ENCODE results near the gene OPN1LW.
"Not testable (repeated sequence)": the region's sequence is repeated elsewhere in the genome, so short reads cannot be mapped to it uniquely, and the experiment has no call there.

Gene OPN1LW

DNA sequence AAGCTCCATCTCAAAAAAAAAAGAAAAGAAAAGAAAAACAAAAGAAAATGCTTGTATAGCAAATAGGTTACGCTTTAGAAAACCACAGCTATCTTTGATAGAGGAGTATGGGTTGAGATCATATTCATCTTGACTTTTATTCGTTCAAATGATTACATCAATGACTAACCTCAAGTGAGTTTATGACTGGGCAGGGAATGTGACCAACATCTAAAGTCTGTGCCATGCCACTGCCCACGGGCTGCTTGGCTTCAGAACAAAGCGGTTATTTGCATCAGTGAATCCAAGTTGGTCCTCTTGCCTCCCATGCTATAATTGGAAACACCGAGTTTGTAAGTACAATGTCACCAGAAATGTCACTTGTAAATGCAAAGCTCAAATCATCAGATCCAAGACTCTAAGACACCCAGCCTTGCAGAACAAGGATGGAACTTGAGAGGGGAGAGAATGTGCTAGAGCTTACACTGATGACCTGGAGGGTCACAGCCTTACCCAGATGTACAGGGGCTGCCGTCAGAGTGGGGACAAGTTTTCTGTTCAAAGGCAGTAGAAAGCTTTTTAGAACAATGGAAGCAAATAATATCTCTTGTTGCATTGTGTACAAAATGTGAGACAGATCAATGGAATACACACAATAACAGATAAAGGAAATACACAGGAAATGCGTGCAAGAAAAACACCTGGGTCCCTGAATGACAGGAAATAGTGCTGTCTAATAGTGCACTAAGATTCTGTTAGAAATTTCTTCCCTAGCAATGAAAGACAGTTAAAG is 8.4 kb upstream of the OPN1LW start:
- DNase-seq (ENCODE audit: low read depth) = no peak

GRCh38 chrX:154136627-154137161 is 7.3 kb upstream of the OPN1LW start:
- peak; percentile 52 for DNase-seq (ENCODE audit: low read depth)

DNA sequence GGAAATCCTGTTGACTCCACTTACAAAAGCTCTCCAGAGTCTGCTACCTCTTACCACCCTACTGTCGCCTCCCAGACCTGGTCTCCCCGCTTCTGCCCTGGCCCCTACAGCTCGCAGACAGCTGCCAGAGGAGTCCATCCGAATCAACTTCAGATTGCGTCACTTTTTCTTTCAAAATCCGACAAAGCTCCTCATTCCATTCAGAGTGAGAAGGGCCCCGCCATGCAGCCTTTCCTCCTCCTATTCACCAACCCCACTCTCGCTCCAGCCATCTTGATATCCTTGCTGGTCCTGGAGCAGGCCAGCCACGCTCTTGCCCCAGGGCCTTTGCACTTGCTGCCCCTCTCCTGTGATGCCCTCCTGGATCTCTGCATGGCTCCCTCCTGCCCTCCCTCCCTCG is 5.2 kb upstream of the OPN1LW start:
- no peak for DNase-seq (ENCODE audit: low read depth)

DNA sequence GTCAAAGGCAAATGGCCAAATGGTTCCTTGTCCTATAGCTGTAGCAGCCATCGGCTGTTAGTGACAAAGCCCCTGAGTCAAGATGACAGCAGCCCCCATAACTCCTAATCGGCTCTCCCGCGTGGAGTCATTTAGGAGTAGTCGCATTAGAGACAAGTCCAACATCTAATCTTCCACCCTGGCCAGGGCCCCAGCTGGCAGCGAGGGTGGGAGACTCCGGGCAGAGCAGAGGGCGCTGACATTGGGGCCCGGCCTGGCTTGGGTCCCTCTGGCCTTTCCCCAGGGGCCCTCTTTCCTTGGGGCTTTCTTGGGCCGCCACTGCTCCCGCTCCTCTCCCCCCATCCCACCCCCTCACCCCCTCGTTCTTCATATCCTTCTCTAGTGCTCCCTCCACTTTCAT is 3.8 kb upstream of the OPN1LW start:
- no peak for DNase-seq (ENCODE audit: low read depth)

DNA sequence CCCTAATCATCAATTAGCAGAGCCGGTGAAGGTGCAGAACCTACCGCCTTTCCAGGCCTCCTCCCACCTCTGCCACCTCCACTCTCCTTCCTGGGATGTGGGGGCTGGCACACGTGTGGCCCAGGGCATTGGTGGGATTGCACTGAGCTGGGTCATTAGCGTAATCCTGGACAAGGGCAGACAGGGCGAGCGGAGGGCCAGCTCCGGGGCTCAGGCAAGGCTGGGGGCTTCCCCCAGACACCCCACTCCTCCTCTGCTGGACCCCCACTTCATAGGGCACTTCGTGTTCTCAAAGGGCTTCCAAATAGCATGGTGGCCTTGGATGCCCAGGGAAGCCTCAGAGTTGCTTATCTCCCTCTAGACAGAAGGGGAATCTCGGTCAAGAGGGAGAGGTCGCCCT is 3.3 kb upstream of the OPN1LW start:
- no peak for DNase-seq (ENCODE audit: low read depth)

GRCh38 chrX:154142386-154142785 is 1.7 kb upstream of the OPN1LW start:
- no peak for DNase-seq (ENCODE audit: low read depth)

DNA sequence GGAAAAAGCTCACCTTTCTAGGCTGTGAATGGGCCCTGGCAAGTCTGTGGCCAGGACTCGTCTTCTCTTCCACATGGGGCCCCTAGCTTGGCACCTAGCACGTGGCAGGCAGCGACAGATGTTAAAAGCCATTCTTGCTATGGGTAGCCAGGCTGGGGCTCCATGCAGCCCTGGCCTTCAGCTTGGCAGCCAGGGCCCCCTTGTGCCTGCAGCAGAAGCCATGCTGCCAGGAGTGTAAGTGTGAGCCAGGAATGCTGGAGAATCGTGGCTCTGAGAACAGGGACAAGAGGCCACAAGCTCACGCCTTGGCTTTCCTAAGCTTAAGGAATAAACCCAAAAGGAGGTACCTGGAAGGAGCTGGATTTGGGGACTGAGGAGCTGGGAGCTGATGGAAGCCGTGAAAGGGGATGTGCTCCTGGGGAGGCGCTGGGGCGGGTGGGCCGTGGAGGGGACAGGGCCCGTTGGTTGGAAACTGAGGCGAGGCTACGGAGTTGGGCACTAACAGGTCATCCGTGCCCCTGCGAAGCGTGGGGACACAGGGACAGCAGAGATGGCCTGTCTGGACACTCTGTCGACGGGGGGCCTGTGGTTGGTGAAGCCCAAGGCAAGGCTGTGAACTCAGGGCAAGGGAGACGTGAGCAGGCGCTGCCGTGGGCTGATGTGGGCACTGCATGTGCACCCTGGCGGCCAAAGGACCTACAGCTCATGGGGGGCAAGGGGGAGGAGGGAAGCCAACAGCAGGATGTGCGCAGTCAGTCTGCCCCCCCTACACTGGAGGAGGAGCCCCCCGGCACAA is 895 bp upstream of the OPN1LW start:
- DNase-seq (ENCODE audit: low read depth) = no peak

DNA sequence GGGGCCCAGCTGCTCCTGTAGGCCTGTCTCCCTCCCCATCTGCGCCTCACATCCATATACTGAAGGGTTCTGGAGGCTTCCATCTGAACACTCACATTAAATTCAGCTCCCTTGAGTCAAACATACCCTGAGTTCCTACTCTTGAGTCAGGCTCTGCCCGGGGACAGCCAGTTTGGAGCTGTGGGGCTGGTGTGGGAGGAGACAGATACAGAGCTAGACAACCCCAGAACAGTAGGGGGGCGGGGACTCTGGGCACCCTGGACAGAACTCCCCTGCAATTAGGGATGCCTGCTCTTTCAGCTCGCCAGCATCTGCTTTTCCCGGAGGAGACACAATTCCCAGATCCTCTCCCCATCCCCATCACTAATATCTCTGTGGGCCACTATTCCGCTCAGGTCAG is 7.0 kb downstream of the OPN1LW start:
- DNase-seq (ENCODE audit: low read depth) = not testable (repeated sequence)

GRCh38 chrX:154156221-154156620 is 12.2 kb downstream of the OPN1LW start:
- not testable (repeated sequence) for DNase-seq (ENCODE audit: low read depth)

GRCh38 chrX:154157207-154157606 is 13.2 kb downstream of the OPN1LW start:
- not testable (repeated sequence) for DNase-seq (ENCODE audit: low read depth)

GRCh38 chrX:154159345-154159744 is 15.3 kb downstream of the OPN1LW start:
- DNase-seq (ENCODE audit: low read depth) = not testable (repeated sequence)

GRCh38 chrX:154164902-154165301 is 20.9 kb downstream of the OPN1LW start:
- DNase-seq (ENCODE audit: low read depth) = not testable (repeated sequence)

DNA sequence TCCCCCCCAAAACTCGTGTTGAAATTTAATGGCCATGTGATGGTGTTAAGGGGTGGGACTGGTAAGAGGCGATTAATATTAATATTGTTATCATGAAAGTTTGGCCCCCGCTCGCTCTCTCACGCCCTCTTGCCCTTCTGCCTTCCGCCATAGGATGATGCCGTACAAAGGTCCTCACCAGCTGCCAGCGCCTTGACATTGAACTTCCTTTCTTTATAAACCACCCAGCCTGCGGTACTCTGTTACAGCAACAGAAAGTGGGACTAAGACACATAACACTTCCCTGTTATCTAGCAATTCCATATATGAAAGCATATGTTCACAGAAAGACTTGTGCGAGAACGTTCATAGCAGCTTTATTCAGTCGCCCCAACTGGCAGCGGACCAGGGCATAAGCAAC is 24.3 kb downstream of the OPN1LW start:
- not testable (repeated sequence) for DNase-seq (ENCODE audit: low read depth)

DNA sequence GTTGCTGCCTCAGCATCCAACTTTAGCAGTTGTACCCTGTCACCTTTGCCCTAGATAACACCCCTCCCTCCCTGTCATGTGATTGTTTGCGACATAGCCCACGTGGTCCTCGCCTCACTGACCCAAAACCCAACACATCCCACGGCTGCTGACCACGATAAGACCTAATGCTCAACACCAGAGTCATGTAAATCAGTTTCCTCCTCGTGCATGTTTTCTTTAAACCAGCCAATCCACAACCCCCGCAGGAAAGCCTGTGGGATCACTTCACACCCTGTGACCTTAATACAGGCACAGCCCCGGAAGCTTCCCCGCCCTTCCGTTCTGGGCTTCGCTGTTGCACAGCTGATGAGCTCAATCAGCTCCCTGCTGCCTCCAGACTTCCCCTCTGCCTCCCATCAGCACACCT is 28.5 kb downstream of the OPN1LW start:
- DNase-seq (ENCODE audit: low read depth) = not testable (repeated sequence)

DNA sequence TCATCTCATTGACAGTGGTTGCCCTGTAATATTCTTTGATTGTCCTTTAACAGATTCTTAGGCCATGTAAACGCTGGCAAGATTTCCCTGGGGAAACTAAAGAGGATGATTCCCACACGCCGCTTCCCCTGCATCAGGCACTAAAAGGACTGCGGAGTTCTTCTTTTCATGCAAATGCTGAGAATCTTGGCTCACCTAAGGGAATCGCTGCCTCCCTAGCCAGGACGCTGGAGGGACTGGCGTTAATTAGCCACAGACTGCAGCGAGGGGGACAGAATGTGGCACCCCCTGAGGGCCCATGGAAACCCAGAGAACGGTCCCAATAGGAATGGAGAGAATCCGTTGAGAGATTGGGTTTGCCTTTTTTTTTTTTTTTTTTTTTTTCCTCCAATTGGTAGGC is 30.3 kb downstream of the OPN1LW start:
- not testable (repeated sequence) for DNase-seq (ENCODE audit: low read depth)

DNA sequence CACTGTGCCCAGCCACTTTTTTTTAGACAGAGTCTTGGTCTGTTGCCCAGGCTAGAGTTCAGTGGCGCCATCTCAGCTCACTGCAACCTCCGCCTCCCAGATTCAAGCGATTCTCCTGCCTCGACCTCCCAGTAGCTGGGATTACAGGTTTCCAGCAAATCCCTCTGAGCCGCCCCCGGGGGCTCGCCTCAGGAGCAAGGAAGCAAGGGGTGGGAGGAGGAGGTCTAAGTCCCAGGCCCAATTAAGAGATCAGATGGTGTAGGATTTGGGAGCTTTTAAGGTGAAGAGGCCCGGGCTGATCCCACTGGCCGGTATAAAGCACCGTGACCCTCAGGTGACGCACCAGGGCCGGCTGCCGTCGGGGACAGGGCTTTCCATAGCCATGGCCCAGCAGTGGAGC is 38.3 kb downstream of the OPN1LW start, which contains the start of gene OPN1MW:
Gene OPN1MW (plus strand): TSS at position 301 of the 400 bp plus-strand sequence. CDS start 82 bp downstream, at position 383.
- not testable (repeated sequence) for DNase-seq (ENCODE audit: low read depth)

DNA sequence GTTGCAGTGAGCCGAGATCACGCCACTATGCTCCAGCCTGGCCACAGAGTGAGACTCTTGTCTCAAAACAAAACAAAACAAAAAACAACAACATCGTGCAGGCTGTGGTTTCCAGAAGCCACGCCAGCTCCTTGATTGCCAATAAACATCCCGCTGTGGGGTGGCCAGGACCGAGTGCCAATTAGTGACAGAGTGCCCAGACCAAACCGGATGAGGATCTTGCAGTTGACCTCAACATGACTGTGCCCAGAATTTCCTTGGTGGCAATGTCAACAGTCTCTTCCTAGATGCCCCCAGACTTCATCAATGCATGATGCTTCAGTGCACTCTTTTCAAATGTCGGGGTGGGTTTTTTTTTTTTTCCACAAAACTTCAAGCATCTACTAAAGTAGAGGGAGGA is 39.8 kb downstream of the OPN1LW start:
- DNase-seq (ENCODE audit: low read depth) = not testable (repeated sequence)

GRCh38 chrX:154192846-154193245 is 48.8 kb downstream of the OPN1LW start:
- not testable (repeated sequence) for DNase-seq (ENCODE audit: low read depth)

DNA sequence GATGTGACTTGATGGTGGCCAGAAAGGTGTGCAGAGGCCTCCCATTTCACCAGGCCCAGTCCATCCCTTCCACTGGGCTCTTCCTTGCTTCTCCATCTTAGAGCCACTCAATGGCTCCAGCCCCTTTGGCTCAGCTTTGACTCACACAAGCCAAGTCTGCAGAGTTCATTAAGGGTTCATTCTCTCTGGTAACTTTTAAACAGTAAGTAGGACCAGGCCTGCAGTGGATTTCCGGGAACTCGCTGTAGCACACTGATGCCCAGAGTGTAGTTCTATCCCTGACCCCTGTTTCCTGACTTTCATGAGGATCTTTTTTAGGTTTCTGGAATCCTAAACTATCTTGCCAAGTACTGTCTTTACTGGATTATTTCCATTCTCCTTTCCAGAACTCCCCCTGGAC is 50.3 kb downstream of the OPN1LW start:
- not testable (repeated sequence) for DNase-seq (ENCODE audit: low read depth)

- not testable (repeated sequence) for DNase-seq (ENCODE audit: low read depth)
Measured at GRCh38 chrX:154196466-154196865, 52.4 kb downstream of the OPN1LW start.
